ENCODE results near the gene ANLN.
"Not testable (repeated sequence)": the region's sequence is repeated elsewhere in the genome, so short reads cannot be mapped to it uniquely, and the experiment has no call there.

Gene ANLN

GRCh38 chr7:36491317-36491716, 101.7 kb downstream of the ANLN start:
- Histone ChIP-seq H3K27ac (ENCODE audit: low read length) (no peak overlapping the region), H3K4me3 (ENCODE audit: low read depth in 1 of 2, low read length in 2 of 2) (no peak overlapping the region), H3K9ac (ENCODE audit: low read depth, low read length) (no peak overlapping the region), H3K9me3 (ENCODE audit: insufficient read depth, low read length, severe bottlenecking) (no peaks in the 10 kb centered on the region), H3K4me1 (ENCODE audit: insufficient read depth, low read length) (no peaks in the 10 kb centered on the region), H3K4me2 (ENCODE audit: insufficient read depth, low read length) (no peak overlapping the region), H3K36me3 (ENCODE audit: insufficient read depth, low read length) (no peaks in the 10 kb centered on the region), H3K27me3 (ENCODE audit: insufficient read depth, low read length, poor library complexity) (no peaks in the 10 kb centered on the region), H3K79me2 (ENCODE audit: insufficient read depth, low read length) (no peaks in the 10 kb centered on the region), H4K20me1 (ENCODE audit: insufficient read depth, low read length) (no peaks in the 10 kb centered on the region), H2AFZ (ENCODE audit: low read depth, low read length) (no peak overlapping the region)
- TF ChIP-seq EZH2 (IDR thresholded peaks at IDR 0.05; ENCODE audit: borderline replicate concordance, low read depth, low read length, severe bottlenecking), result no peak
- TF ChIP-seq, protein P1, sequence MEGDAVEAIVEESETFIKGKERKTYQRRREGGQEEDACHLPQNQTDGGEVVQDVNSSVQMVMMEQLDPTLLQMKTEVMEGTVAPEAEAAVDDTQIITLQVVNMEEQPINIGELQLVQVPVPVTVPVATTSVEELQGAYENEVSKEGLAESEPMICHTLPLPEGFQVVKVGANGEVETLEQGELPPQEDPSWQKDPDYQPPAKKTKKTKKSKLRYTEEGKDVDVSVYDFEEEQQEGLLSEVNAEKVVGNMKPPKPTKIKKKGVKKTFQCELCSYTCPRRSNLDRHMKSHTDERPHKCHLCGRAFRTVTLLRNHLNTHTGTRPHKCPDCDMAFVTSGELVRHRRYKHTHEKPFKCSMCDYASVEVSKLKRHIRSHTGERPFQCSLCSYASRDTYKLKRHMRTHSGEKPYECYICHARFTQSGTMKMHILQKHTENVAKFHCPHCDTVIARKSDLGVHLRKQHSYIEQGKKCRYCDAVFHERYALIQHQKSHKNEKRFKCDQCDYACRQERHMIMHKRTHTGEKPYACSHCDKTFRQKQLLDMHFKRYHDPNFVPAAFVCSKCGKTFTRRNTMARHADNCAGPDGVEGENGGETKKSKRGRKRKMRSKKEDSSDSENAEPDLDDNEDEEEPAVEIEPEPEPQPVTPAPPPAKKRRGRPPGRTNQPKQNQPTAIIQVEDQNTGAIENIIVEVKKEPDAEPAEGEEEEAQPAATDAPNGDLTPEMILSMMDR (IDR thresholded peaks at IDR 0.05; ENCODE audit: borderline replicate concordance, extremely low read depth, low read length, poor library complexity, severe bottlenecking), result no peak
- DNase-seq, result no peak
- no peak for ATAC-seq (ENCODE audit: insufficient read depth, low read depth)

GRCh38 chr7:36496576-36496975, 106.9 kb downstream of the ANLN start:
- Histone ChIP-seq H3K4me1 (ENCODE audit: insufficient read depth, low read length) (no peaks in the 10 kb centered on the region), H4K20me1 (ENCODE audit: insufficient read depth, low read length) (no peaks in the 10 kb centered on the region), H3K4me3 (ENCODE audit: low read depth in 1 of 2, low read length in 2 of 2) (no peak overlapping the region), H3K9me3 (ENCODE audit: insufficient read depth, low read length, severe bottlenecking) (no peaks in the 10 kb centered on the region), H3K9ac (ENCODE audit: low read depth, low read length) (no peak overlapping the region), H3K27ac (ENCODE audit: low read length) (no peak overlapping the region), H3K4me2 (ENCODE audit: insufficient read depth, low read length) (no peak overlapping the region), H2AFZ (ENCODE audit: low read depth, low read length) (no peak overlapping the region), H3K79me2 (ENCODE audit: insufficient read depth, low read length) (no peaks in the 10 kb centered on the region), H3K27me3 (ENCODE audit: insufficient read depth, low read length, poor library complexity) (no peaks in the 10 kb centered on the region), H3K36me3 (ENCODE audit: insufficient read depth, low read length) (no peaks in the 10 kb centered on the region)
- ATAC-seq (ENCODE audit: insufficient read depth, low read depth), result no peak
- no peak for TF ChIP-seq EZH2 (IDR thresholded peaks at IDR 0.05; ENCODE audit: borderline replicate concordance, low read depth, low read length, severe bottlenecking)
- TF ChIP-seq, protein P1 (IDR thresholded peaks at IDR 0.05; ENCODE audit: borderline replicate concordance, extremely low read depth, low read length, poor library complexity, severe bottlenecking), result no peak
- DNase-seq, result no peak

- ATAC-seq (ENCODE audit: insufficient read depth, low read depth); H4K20me1 ChIP-seq (ENCODE audit: insufficient read depth, low read length); DNase-seq; H3K4me2 ChIP-seq (ENCODE audit: insufficient read depth, low read length); H3K4me3 ChIP-seq (ENCODE audit: low read depth in 1 of 2, low read length in 2 of 2); H3K27me3 ChIP-seq (ENCODE audit: insufficient read depth, low read length, poor library complexity); H2AFZ ChIP-seq (ENCODE audit: low read depth, low read length); H3K9ac ChIP-seq (ENCODE audit: low read depth, low read length); H3K27ac ChIP-seq (ENCODE audit: low read length); H3K9me3 ChIP-seq (ENCODE audit: insufficient read depth, low read length, severe bottlenecking); H3K4me1 ChIP-seq (ENCODE audit: insufficient read depth, low read length); H3K36me3 ChIP-seq (ENCODE audit: insufficient read depth, low read length); H3K79me2 ChIP-seq (ENCODE audit: insufficient read depth, low read length): not testable (repeated sequence)
Observed at GRCh38 chr7:36497176-36497575, 107.5 kb downstream of the ANLN start.

GRCh38 chr7:36497775-36498174, 108.1 kb downstream of the ANLN start:
- no peaks in the 10 kb centered on the region for H3K36me3 ChIP-seq (ENCODE audit: insufficient read depth, low read length)
- H3K27me3 ChIP-seq (ENCODE audit: insufficient read depth, low read length, poor library complexity), result no peaks in the 10 kb centered on the region
- no peaks in the 10 kb centered on the region for H3K4me1 ChIP-seq (ENCODE audit: insufficient read depth, low read length)
- H3K79me2 ChIP-seq (ENCODE audit: insufficient read depth, low read length), result no peaks in the 10 kb centered on the region
- DNase-seq, result no peak
- H3K9me3 ChIP-seq (ENCODE audit: insufficient read depth, low read length, severe bottlenecking), result no peaks in the 10 kb centered on the region
- H2AFZ ChIP-seq (ENCODE audit: low read depth, low read length), result no peak overlapping the region
- H3K27ac ChIP-seq (ENCODE audit: low read length), result no peak overlapping the region
- no peak for ATAC-seq (ENCODE audit: insufficient read depth, low read depth)
- H4K20me1 ChIP-seq (ENCODE audit: insufficient read depth, low read length), result no peaks in the 10 kb centered on the region
- H3K4me3 ChIP-seq (ENCODE audit: low read depth in 1 of 2, low read length in 2 of 2), result no peak overlapping the region
- H3K4me2 ChIP-seq (ENCODE audit: insufficient read depth, low read length), result no peak overlapping the region
- H3K9ac ChIP-seq (ENCODE audit: low read depth, low read length), result no peak overlapping the region
- no peak for TF ChIP-seq EZH2 (IDR thresholded peaks at IDR 0.05; ENCODE audit: borderline replicate concordance, low read depth, low read length, severe bottlenecking)

Data from DND-41 (cell line).